Liver (tissue), 9 donors: ENCODE measurements around the gene PIP5K1C. TPM values are rescaled to one million over a fixed set of nuclear protein-coding genes. Genes with fewer than 3 reads are reported as not detected.
A peak's percentile ranks its signal among the peaks of the same experiment; 100 is the strongest.

ENCODE experiments used
- DNase-seq: peaks from one replicate; pipeline ENCODE4 v3.0.0-alpha.2; 2017; ENCODE audit warnings: low spot score
- H3K27ac ChIP-seq, 2 donors: one replicate each; pipeline ENCODE4 v1.7.0; 2013; ENCODE audit warnings: inconsistent platforms in 2 of 2, low read length in 2 of 2, control low read depth in 1 of 2, low read depth in 1 of 2, mild to moderate bottlenecking in 1 of 2
- H3K27me3 ChIP-seq, 4 donors: one replicate each; pipeline versions ENCODE4 v1.6.1 to v1.7.0; 2013; ENCODE audit warnings: low read length in 3 of 4, inconsistent platforms in 1 of 4, mild to moderate bottlenecking in 1 of 4, moderate library complexity in 1 of 4; ENCODE audit not compliant: control insufficient read depth in 4 of 4, insufficient read depth in 4 of 4
- H3K36me3 ChIP-seq, 4 donors: one replicate each; pipeline versions ENCODE4 v1.6.1 to v1.7.0; 2013; ENCODE audit warnings: low read length in 3 of 4, mild to moderate bottlenecking in 3 of 4, low read depth in 1 of 4, moderate library complexity in 1 of 4; ENCODE audit not compliant: control insufficient read depth in 4 of 4, insufficient read depth in 3 of 4
- H3K4me1 ChIP-seq, 4 donors: one replicate each; pipeline versions ENCODE4 v1.6.1 to v1.7.0; 2013; ENCODE audit warnings: low read length in 3 of 4, mild to moderate bottlenecking in 3 of 4, moderate library complexity in 1 of 4; ENCODE audit not compliant: control insufficient read depth in 4 of 4, insufficient read depth in 4 of 4
- H3K4me3 ChIP-seq, 3 donors: one replicate each; pipeline versions ENCODE4 v1.6.1 to v1.7.0; 2013; ENCODE audit warnings: low read length in 3 of 3, control low read depth in 1 of 3, low read depth in 1 of 3, mild to moderate bottlenecking in 1 of 3
- H3K9ac ChIP-seq, 2 donors: one replicate each; pipeline ENCODE4 v1.7.0; 2013; ENCODE audit warnings: low read length in 2 of 2, mild to moderate bottlenecking in 2 of 2, moderate library complexity in 2 of 2, control low read depth in 1 of 2, low read depth in 1 of 2
- H3K9me3 ChIP-seq, 4 donors: one replicate each; pipeline versions ENCODE4 v1.6.1 to v1.7.0; 2013; ENCODE audit warnings: low read length in 3 of 4; ENCODE audit not compliant: control insufficient read depth in 4 of 4
- ATF3 ChIP-seq: IDR thresholded peaks from 2 replicates; pipeline ENCODE4 v1.6.1; 2016; ENCODE audit warnings: antibody characterized with exemption
- CTCF ChIP-seq: fragments of 150-350 bp; IDR thresholded peaks from 2 replicates; pipeline ENCODE4 v1.5.1; 2017; ENCODE audit warnings: improper control_type of control experiment, low read depth, low read length; ENCODE audit not compliant: missing input control
- EGR1 ChIP-seq, 2 donors: IDR thresholded peaks; 2 replicates each; pipeline ENCODE4 v1.6.1; 2016 to 2018; ENCODE audit warnings: antibody characterized with exemption in 2 of 2, low read depth in 2 of 2
- FOXA1 ChIP-seq: IDR thresholded peaks from 2 replicates; pipeline ENCODE4 v1.6.1; 2016; ENCODE audit warnings: antibody characterized with exemption
- FOXA2 ChIP-seq: IDR thresholded peaks from 2 replicates; pipeline ENCODE4 v1.6.1; 2016; ENCODE audit warnings: antibody characterized with exemption
- GABPA ChIP-seq, 2 donors: IDR thresholded peaks in 1 of 2; conservative IDR thresholded peaks in 1 of 2; 2 replicates each; pipeline ENCODE4 v1.6.1; 2016; ENCODE audit warnings: antibody characterized with exemption in 2 of 2, mild to moderate bottlenecking in 1 of 2, moderate library complexity in 1 of 2
- HNF4A ChIP-seq, 2 donors: conservative IDR thresholded peaks; 2 replicates each; pipeline ENCODE4 v1.6.1; 2016; ENCODE audit warnings: antibody characterized with exemption in 2 of 2, mild to moderate bottlenecking in 2 of 2
- JUND ChIP-seq, 2 donors: IDR thresholded peaks; 2 replicates each; pipeline ENCODE4 v1.6.1; 2016; ENCODE audit warnings: antibody characterized with exemption in 2 of 2
- MAX ChIP-seq: IDR thresholded peaks from 2 replicates; pipeline ENCODE4 v1.6.1; 2016; ENCODE audit warnings: antibody characterized with exemption
- NR2F2 ChIP-seq: IDR thresholded peaks from 2 replicates; pipeline ENCODE4 v1.6.1; 2016; ENCODE audit warnings: antibody characterized with exemption
- RAD21 ChIP-seq, 2 donors: IDR thresholded peaks; 2 replicates each; pipeline ENCODE4 v1.6.1; 2016; ENCODE audit warnings: antibody characterized with exemption in 2 of 2, mild to moderate bottlenecking in 2 of 2
- REST ChIP-seq: IDR thresholded peaks from 2 replicates; pipeline ENCODE4 v1.6.1; 2016; ENCODE audit warnings: antibody characterized with exemption, mild to moderate bottlenecking
- RXRA ChIP-seq, 2 donors: IDR thresholded peaks; 2 replicates each; pipeline ENCODE4 v1.6.1; 2017 to 2018; ENCODE audit warnings: antibody characterized with exemption in 2 of 2, mild to moderate bottlenecking in 1 of 2
- SP1 ChIP-seq: IDR thresholded peaks from 2 replicates; pipeline ENCODE4 v1.6.1; 2018; ENCODE audit warnings: antibody characterized with exemption, mild to moderate bottlenecking
- TAF1 ChIP-seq: conservative IDR thresholded peaks from 2 replicates; pipeline ENCODE4 v1.6.1; 2016; ENCODE audit warnings: antibody characterized with exemption, mild to moderate bottlenecking
- WGBS: extraction: QIAGEN DNeasy Blood & Tissue Kit; methylation state at CpG from one replicate; pipeline ENCODE4 v1.1.7; 2013; 5-methylcytosine and 5-hydroxymethylcytosine counted together
- polyA plus RNA-seq, 2 donors: library from polyadenylated mRNA; stranded (reverse) in 1 of 2; unstranded in 1 of 2; fragments of 200-250 nt in 1 of 2; fragments of >200 nt in 1 of 2; fragmentation: Nextera tagmentation in 1 of 2; extraction: Ambion mirVana in 1 of 2; gene quantifications; one replicate each; pipeline versions ENCODE4 v1.2.1 to v1.2.3, GENCODE V29; 2013 to 2015
- total RNA-seq, 2 donors: library from RNA; depleted of rRNA; stranded (reverse); fragments of >200 nt; gene quantifications; one replicate each; pipeline ENCODE4 v1.2.3, GENCODE V29; 2014
- donor health status: healthy.
- donor health status: healthy.
- donor health status: healthy.
- donor health status: healthy.
- donor health status: healthy.

Gene PIP5K1C
- total and polyA plus RNA-seq, 4 donors: 1.8 to 7.4 (median 6.0) TPM

GRCh38 chr19:3658004-3658869 lies 42.0 kb downstream of the PIP5K1C start:
- H3K4me1 ChIP-seq: peaks cover 7 to 30% (median 24%) of the 10 kb centered on the region in 4 donors
- H3K4me3 ChIP-seq: no peak overlapping the region
- DNase-seq: no peak

More at GRCh38 chr19:3658004-3658869, 42.0 kb downstream of the PIP5K1C start:
- peak overlapping the region in 1 of 2 donors; percentile 33 for H3K27ac ChIP-seq
- 51% methylated on average over 39 of the region's 39 CpGs for WGBS
- H3K27me3 ChIP-seq: no peaks in the 10 kb centered on the region
- no peak overlapping the region for H3K9ac ChIP-seq
- peaks cover 0 to 13% (median 2%) of the 10 kb centered on the region in 4 donors for H3K36me3 ChIP-seq
- TF ChIP-seq SP1 (peak; percentile 32), ATF3 (no peak), TAF1 (no peak), CTCF (no peak), RAD21 (IDR thresholded peaks at IDR 0.05) (peak in 1 of 2 donors; percentile 43), FOXA1 (peak; percentile 68), GABPA (IDR thresholded peaks at IDR 0.05 in 1 of 2, conservative IDR thresholded peaks at IDR 0.05 in 1 of 2) (no peak), HNF4A (conservative IDR thresholded peaks at IDR 0.05) (peak in 1 of 2 donors; percentile 58), JUND (IDR thresholded peaks at IDR 0.05) (no peak), RXRA (IDR thresholded peaks at IDR 0.05) (peak; percentile 83 to 85), REST (peak; percentile 34), FOXA2 (peak; percentile 68), MAX (no peak), NR2F2 (no peak), EGR1 (IDR thresholded peaks at IDR 0.05; ENCODE audit: low read depth in 2 of 2) (peak in 1 of 2 donors; percentile 75)
- no peaks in the 10 kb centered on the region for H3K9me3 ChIP-seq
